ENCODE data around the gene ANKS3. TPM values are rescaled to one million over a fixed set of nuclear protein-coding genes. Genes with fewer than 3 reads are reported as not detected.

ANKS3 gene
- total and polyA plus RNA-seq, 2 experiments from 2014 or later: 35.2 to 40.3 TPM

DNA sequence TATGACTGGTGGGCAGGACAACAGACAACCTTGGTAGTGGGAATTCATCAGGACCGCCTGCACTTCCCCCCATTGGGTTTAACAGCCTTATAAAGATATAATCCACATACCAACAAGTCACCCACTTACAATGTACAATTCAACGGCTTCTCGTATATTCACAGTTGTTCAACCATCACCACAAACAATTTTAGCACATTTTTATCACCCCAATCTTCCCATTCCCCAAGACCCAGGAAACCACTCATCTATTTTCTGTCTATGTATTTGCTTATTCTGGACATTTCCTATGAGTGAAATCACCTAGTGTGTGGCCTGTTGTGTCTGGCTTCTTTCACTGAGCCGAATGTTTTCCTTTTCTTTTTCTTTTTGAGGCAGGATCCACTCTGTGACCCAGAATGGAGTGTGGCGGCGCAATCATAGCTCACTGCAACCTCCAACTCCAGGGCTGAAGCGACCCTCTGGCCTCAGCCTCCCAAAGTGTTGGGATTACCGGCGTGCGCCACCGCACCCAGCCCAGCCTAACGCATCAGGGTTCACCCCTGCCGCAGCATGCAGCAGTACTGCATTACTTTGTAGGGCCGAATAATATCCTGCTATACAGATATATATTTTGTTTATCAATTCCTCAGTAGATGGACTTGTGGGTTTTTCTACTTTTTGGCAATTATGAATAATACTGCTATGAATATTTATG is 10.9 kb downstream of the ANKS3 start:
- peaks cover 10% of the 10 kb centered on the region for H3K36me3 ChIP-seq
- H3K27me3 ChIP-seq: no peaks in the 10 kb centered on the region
- TF ChIP-seq, protein P1, sequence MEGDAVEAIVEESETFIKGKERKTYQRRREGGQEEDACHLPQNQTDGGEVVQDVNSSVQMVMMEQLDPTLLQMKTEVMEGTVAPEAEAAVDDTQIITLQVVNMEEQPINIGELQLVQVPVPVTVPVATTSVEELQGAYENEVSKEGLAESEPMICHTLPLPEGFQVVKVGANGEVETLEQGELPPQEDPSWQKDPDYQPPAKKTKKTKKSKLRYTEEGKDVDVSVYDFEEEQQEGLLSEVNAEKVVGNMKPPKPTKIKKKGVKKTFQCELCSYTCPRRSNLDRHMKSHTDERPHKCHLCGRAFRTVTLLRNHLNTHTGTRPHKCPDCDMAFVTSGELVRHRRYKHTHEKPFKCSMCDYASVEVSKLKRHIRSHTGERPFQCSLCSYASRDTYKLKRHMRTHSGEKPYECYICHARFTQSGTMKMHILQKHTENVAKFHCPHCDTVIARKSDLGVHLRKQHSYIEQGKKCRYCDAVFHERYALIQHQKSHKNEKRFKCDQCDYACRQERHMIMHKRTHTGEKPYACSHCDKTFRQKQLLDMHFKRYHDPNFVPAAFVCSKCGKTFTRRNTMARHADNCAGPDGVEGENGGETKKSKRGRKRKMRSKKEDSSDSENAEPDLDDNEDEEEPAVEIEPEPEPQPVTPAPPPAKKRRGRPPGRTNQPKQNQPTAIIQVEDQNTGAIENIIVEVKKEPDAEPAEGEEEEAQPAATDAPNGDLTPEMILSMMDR (IDR thresholded peaks at IDR 0.05; ENCODE audit: low read depth, low read length): no peak
- H3K27ac ChIP-seq: no peak overlapping the region
- no peak overlapping the region for H3K4me3 ChIP-seq
- H3K4me1 ChIP-seq (ENCODE audit: low read depth): no peaks in the 10 kb centered on the region
- H3K9me3 ChIP-seq (ENCODE audit: low read depth): no peaks in the 10 kb centered on the region
- no peak for DNase-seq (ENCODE audit: low read depth in 1 of 2, low spot score in 1 of 2)

DNA sequence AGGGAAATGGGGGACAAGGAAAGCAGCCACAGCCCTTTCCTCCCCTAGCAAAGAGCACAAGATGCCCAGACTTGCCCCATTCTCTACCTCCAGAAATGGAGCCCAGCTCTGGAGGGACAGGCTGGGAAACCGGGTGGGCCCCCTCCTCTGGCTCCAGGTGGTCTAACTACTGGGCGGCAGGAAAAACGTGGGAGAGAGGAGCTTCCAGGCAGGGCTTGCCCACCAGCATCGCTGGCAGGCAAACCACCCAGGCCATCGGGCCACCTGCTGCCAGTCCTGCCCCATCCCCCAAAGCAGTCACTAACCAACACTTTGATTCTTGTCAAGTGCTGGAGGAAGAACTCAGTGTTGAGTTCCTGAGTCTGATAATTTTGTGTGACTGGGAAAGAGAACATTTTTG is 15.6 kb downstream of the ANKS3 start:
- Histone ChIP-seq H3K4me1 (ENCODE audit: low read depth) (no peaks in the 10 kb centered on the region), H3K36me3 (peaks cover 7% of the 10 kb centered on the region), H3K4me3 (no peak overlapping the region), H3K27ac (peak overlapping the region; percentile 17), H3K9me3 (ENCODE audit: low read depth) (no peaks in the 10 kb centered on the region), H3K27me3 (no peaks in the 10 kb centered on the region)
- no peak for DNase-seq (ENCODE audit: low read depth in 1 of 2, low spot score in 1 of 2)
- TF ChIP-seq, protein P1 (IDR thresholded peaks at IDR 0.05; ENCODE audit: low read depth, low read length): no peak

DNA sequence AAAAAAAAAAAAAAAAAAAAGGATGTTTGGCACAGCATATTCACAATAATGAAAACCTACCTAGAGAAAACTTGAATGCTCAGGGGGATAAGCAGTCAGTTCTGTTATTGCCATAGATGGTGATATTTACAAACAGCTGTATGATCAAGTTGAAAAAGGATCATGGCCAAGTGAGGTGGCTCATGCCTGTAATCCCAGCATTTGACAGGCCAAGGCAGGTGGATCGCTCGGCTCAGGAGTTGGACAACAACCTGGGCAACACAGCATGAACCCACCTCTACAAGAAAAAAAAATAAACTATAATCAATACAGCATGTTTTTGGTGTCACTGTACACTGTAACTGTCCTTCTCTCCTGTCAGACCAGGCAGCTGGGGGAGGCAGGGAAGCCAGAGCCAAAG is 19.1 kb downstream of the ANKS3 start:
- Histone ChIP-seq H3K36me3 (peaks cover 10% of the 10 kb centered on the region), H3K9me3 (ENCODE audit: low read depth) (no peaks in the 10 kb centered on the region), H3K27ac (no peak overlapping the region), H3K27me3 (no peaks in the 10 kb centered on the region), H3K4me1 (ENCODE audit: low read depth) (no peaks in the 10 kb centered on the region), H3K4me3 (no peak overlapping the region)
- TF ChIP-seq, protein P1 (IDR thresholded peaks at IDR 0.05; ENCODE audit: low read depth, low read length): no peak
- no peak for DNase-seq (ENCODE audit: low read depth in 1 of 2, low spot score in 1 of 2)

DNA sequence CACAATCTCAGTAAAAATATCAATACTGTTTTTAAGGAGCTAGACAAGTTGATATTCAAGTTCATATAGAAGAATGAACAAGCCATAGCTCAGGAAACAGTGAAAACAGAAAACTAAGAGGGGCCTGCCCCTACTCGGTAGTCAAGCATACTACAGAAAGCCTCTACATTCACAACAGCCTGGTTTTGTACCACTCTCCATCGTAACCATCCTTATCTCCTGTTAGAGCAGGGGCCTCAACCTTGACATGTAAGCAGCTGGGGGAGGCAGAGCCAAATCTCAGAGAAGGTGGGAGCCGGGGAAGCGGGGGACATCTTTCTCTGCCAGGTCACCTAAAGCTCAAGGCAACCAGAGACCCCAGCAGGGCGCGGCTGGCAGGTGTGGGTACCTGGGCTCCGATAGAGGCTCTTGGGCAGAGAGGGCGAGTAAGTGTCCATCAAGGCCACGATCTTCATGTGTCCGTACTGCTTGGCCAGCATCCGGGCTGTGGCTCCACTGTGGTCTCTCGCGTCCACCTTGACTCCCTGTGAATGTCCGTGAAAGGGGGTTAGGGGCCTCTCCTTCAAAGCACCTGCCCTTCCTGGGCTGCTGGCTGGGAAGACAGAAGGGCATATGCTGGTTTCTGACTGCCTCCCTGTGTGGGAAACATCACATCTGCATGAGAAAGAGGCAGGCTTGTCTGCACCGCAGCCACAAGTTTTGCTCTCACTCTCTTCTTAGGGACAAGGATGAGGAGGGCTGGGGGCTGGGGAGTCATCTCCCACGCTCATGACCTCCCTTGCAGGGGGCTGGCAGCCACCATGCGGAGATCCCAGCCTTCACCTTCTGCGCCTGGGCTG is 20.2 kb downstream of the ANKS3 start:
- Histone ChIP-seq H3K27me3 (no peaks in the 10 kb centered on the region), H3K4me1 (ENCODE audit: low read depth) (no peaks in the 10 kb centered on the region), H3K4me3 (no peak overlapping the region), H3K9me3 (ENCODE audit: low read depth) (no peaks in the 10 kb centered on the region), H3K36me3 (peaks cover 10% of the 10 kb centered on the region), H3K27ac (no peak overlapping the region)
- TF ChIP-seq, protein P1 (IDR thresholded peaks at IDR 0.05; ENCODE audit: low read depth, low read length): no peak
- DNase-seq (ENCODE audit: low read depth in 1 of 2, low spot score in 1 of 2): no peak

GRCh38 chr16:4709481-4709880 is 24.6 kb downstream of the ANKS3 start:
- Histone ChIP-seq H3K27ac (no peak overlapping the region), H3K27me3 (no peaks in the 10 kb centered on the region), H3K4me3 (no peak overlapping the region), H3K4me1 (ENCODE audit: low read depth) (no peaks in the 10 kb centered on the region), H3K36me3 (peaks cover 14% of the 10 kb centered on the region), H3K9me3 (ENCODE audit: low read depth) (no peaks in the 10 kb centered on the region)
- no peak for DNase-seq (ENCODE audit: low read depth in 1 of 2, low spot score in 1 of 2)
- TF ChIP-seq, protein P1 (IDR thresholded peaks at IDR 0.05; ENCODE audit: low read depth, low read length): no peak

Data from cardiac muscle cell (in vitro differentiated cells and primary cell).